WTC11 (cell line): Measurements from ENCODE around the gene GNAZ.

Experiments
- ATF1 ChIP-seq: sonication (generic); formaldehyde crosslinking; IDR thresholded peaks from 2 replicates; pipeline ENCODE4 v1.8.1; 2023; ENCODE audit warnings: mild to moderate bottlenecking, moderate library complexity, missing genetic modification reagents
- ATF2 ChIP-seq: sonication (generic); formaldehyde crosslinking; IDR thresholded peaks from 2 replicates; pipeline ENCODE4 v1.8.1; 2022; ENCODE audit warnings: low read depth, missing genetic modification reagents, borderline replicate concordance
- CREB1 ChIP-seq: sonication (generic); formaldehyde crosslinking; IDR thresholded peaks from 2 replicates; pipeline ENCODE4 v1.8.0; 2023; ENCODE audit warnings: mild to moderate bottlenecking, missing genetic modification reagents
- CTCF ChIP-seq: fragments of 200-600 bp; IDR thresholded peaks from 2 replicates; pipeline ENCODE4 v1.8.0; 2022; ENCODE audit warnings: antibody characterized with exemption
- E2F4 ChIP-seq: sonication (generic); formaldehyde crosslinking; IDR thresholded peaks from 2 replicates; pipeline ENCODE4 v1.8.1; 2022; ENCODE audit warnings: low read depth, mild to moderate bottlenecking, moderate library complexity, missing genetic modification reagents, borderline replicate concordance
- ESRRA ChIP-seq: sonication (generic); formaldehyde crosslinking; IDR thresholded peaks from 2 replicates; pipeline ENCODE4 v1.8.1; 2022; ENCODE audit warnings: mild to moderate bottlenecking, missing genetic modification reagents, borderline replicate concordance
- FOXP1 ChIP-seq: sonication (generic); formaldehyde crosslinking; IDR thresholded peaks from 2 replicates; pipeline ENCODE4 v1.8.0; 2022; ENCODE audit warnings: missing genetic modification reagents, mild to moderate bottlenecking, moderate library complexity, borderline replicate concordance
- IRF1 ChIP-seq: sonication (generic); formaldehyde crosslinking; IDR thresholded peaks from 2 replicates; pipeline ENCODE4 v1.8.0; 2023; ENCODE audit warnings: missing genetic modification reagents
- JUN ChIP-seq: sonication (generic); formaldehyde crosslinking; IDR thresholded peaks from 2 replicates; pipeline ENCODE4 v1.8.0; 2023; ENCODE audit warnings: mild to moderate bottlenecking, missing genetic modification reagents
- TCF7 ChIP-seq: sonication (generic); formaldehyde crosslinking; IDR thresholded peaks from 2 replicates; pipeline ENCODE4 v1.8.0; 2022; ENCODE audit warnings: mild to moderate bottlenecking, low read depth, missing genetic modification reagents, moderate library complexity
- ZBTB43 ChIP-seq: sonication (generic); formaldehyde crosslinking; IDR thresholded peaks from 2 replicates; pipeline ENCODE4 v1.8.1; 2023; ENCODE audit warnings: mild to moderate bottlenecking, missing genetic modification reagents
- ZMAT4 ChIP-seq: fragments of 250-450 bp; sonication (Bioruptor Pico); IDR thresholded peaks from 2 replicates; pipeline ENCODE4 v1.9.0; 2021; ENCODE audit warnings: mild to moderate bottlenecking
- ZNF138 ChIP-seq: sonication (generic); formaldehyde crosslinking; conservative IDR thresholded peaks from 2 replicates; pipeline ENCODE4 v1.8.1; 2022; ENCODE audit warnings: mild to moderate bottlenecking, moderate library complexity, missing genetic modification reagents
- ZNF263 ChIP-seq: sonication (generic); formaldehyde crosslinking; IDR thresholded peaks from 2 replicates; pipeline ENCODE4 v1.8.1; 2022; ENCODE audit warnings: low read depth, mild to moderate bottlenecking, moderate library complexity, missing genetic modification reagents

- TF ChIP-seq ZBTB43 (CRISPR knock-in tag), result no peak
- no peak for TF ChIP-seq CTCF
- no peak for TF ChIP-seq FOXP1 (CRISPR knock-in tag)
- no peak for TF ChIP-seq TCF7 (CRISPR knock-in tag)
- TF ChIP-seq E2F4 (CRISPR knock-in tag), result no peak
- no peak for TF ChIP-seq CREB1 (CRISPR knock-in tag)
- no peak for TF ChIP-seq ZMAT4 (CRISPR knock-in tag)
- no peak for TF ChIP-seq ATF2 (CRISPR knock-in tag)
- TF ChIP-seq ZNF263 (CRISPR knock-in tag), result no peak
- TF ChIP-seq ESRRA (CRISPR knock-in tag), result no peak
- no peak for TF ChIP-seq ZNF138 (CRISPR knock-in tag)
- no peak for TF ChIP-seq JUN
- TF ChIP-seq ATF1 (CRISPR knock-in tag), result no peak
- no peak for TF ChIP-seq IRF1 (CRISPR knock-in tag)
Measured at GRCh38 chr22:23164091-23164490, 93.8 kb downstream of the GNAZ start.
